Gastroesophageal sphincter (tissue), 4 donors: Measurements from ENCODE around the gene RNF113B. TPM values are rescaled to one million over a fixed set of nuclear protein-coding genes. Genes with fewer than 3 reads are reported as not detected.

ENCODE experiments used
- ATAC-seq: fragments of 150-250 bp; one replicate; pipeline ENCODE4 v1.9.1; 2016; ENCODE audit warnings: mild to moderate bottlenecking, moderate library complexity
- H3K27ac ChIP-seq, 4 donors: fragments of 200-600 bp; sonication (generic) in 3 of 4; 1 replicate in 3 of 4; 2 replicates in 1 of 4; pipeline ENCODE4 v1.5.1; 2016 to 2019
- H3K27me3 ChIP-seq: fragments of 200-600 bp; sonication (generic); one replicate; pipeline ENCODE4 v1.5.1; 2019
- H3K36me3 ChIP-seq, 2 donors: fragments of 200-600 bp; sonication (generic); one replicate each; pipeline ENCODE4 v1.5.1; 2019; ENCODE audit warnings: control low read depth in 1 of 2
- H3K4me1 ChIP-seq, 3 donors: fragments of 200-600 bp; sonication (generic); 1 replicate in 2 of 3; 2 replicates in 1 of 3; pipeline ENCODE4 v1.5.1; 2016 to 2019; ENCODE audit warnings: control low read depth in 2 of 3
- H3K4me3 ChIP-seq, 2 donors: fragments of 200-600 bp; sonication (generic); one replicate each; pipeline ENCODE4 v1.5.1; 2019; ENCODE audit warnings: mild to moderate bottlenecking in 1 of 2, moderate library complexity in 1 of 2
- H3K9me3 ChIP-seq, 3 donors: fragments of 200-600 bp; sonication (generic); one replicate each; pipeline ENCODE4 v1.5.1; 2017 to 2019; ENCODE audit warnings: control low read depth in 2 of 3
- CTCF ChIP-seq, 4 experiments: fragments of 200-600 bp in 2 of 4; fragments of 450-650 bp in 2 of 4; sonication (generic) in 1 of 4; IDR thresholded peaks; one replicate each; pipeline ENCODE4 v1.5.1; 2017 to 2019; ENCODE audit warnings: antibody characterized with exemption in 4 of 4, mild to moderate bottlenecking in 2 of 4, moderate library complexity in 2 of 4
- EP300 ChIP-seq: sonication (generic); formaldehyde crosslinking; IDR thresholded peaks from one replicate; pipeline ENCODE4 v1.6.1; 2017; ENCODE audit warnings: antibody characterized with exemption, mild to moderate bottlenecking
- POLR2A ChIP-seq, 2 donors: fragments of 450-650 bp; IDR thresholded peaks; one replicate each; pipeline ENCODE4 v1.6.1; 2017; ENCODE audit warnings: antibody characterized with exemption in 2 of 2, mild to moderate bottlenecking in 2 of 2, moderate library complexity in 1 of 2
- POLR2AphosphoS5 ChIP-seq: sonication (generic); formaldehyde crosslinking; IDR thresholded peaks from one replicate; pipeline ENCODE4 v1.6.1; 2017; ENCODE audit warnings: antibody characterized with exemption
- WGBS, 2 donors: methylation state at CpG; one replicate each; pipeline ENCODE4 v1.1.5; 2018; ENCODE audit warnings: low coverage in 1 of 2; 5-methylcytosine and 5-hydroxymethylcytosine counted together
- total RNA-seq, 4 donors: library from RNA; depleted of rRNA; stranded (reverse); fragments of >200 nt; gene quantifications; one replicate each; pipeline ENCODE4 v1.1.0, GENCODE V29; 2016

Gene RNF113B
- total RNA-seq, 4 donors from 2014 or later = not detected

GRCh38 chr13:98204546-98204945, 27.5 kb upstream of the RNF113B start:
- Histone ChIP-seq H3K27me3 (no peaks in the 10 kb centered on the region), H3K9me3 (peaks cover 0 to 27% (median 0%) of the 10 kb centered on the region in 3 donors), H3K4me1 (peaks cover 0 to 12% (median 0%) of the 10 kb centered on the region in 3 donors), H3K4me3 (no peak overlapping the region), H3K27ac (no peak overlapping the region), H3K36me3 (no peaks in the 10 kb centered on the region)
- no peak for ATAC-seq
- TF ChIP-seq POLR2A (IDR thresholded peaks at IDR 0.05) (no peak), POLR2AphosphoS5 (no peak), EP300 (no peak), CTCF (IDR thresholded peaks at IDR 0.05) (no peak)
- WGBS, 2 donors = 80 to 87% methylated on average over 2 of the region's 2 CpGs

- TF ChIP-seq POLR2A (IDR thresholded peaks at IDR 0.05) (no peak), EP300 (no peak), CTCF (IDR thresholded peaks at IDR 0.05) (no peak), POLR2AphosphoS5 (no peak)
- Histone ChIP-seq H3K4me1 (peaks cover 0 to 15% (median 0%) of the 10 kb centered on the region in 3 donors), H3K9me3 (peaks cover 0 to 27% (median 0%) of the 10 kb centered on the region in 3 donors), H3K4me3 (no peak overlapping the region), H3K27me3 (no peaks in the 10 kb centered on the region), H3K27ac (peak overlapping the region in 2 of 4 donors; percentile 32 to 34), H3K36me3 (no peaks in the 10 kb centered on the region)
- WGBS, 2 donors = 45 to 67% methylated on average over 2 to 5 of the region's 8 CpGs
- ATAC-seq = no peak
Observed at GRCh38 chr13:98203646-98204326, 26.7 kb upstream of the RNF113B start.

- Histone ChIP-seq H3K27me3 (no peaks in the 10 kb centered on the region), H3K9me3 (peaks cover 0 to 27% (median 0%) of the 10 kb centered on the region in 3 donors), H3K4me1 (peaks cover 0 to 5% (median 0%) of the 10 kb centered on the region in 3 donors), H3K36me3 (no peaks in the 10 kb centered on the region), H3K27ac (no peak overlapping the region), H3K4me3 (no peak overlapping the region)
- no peak for ATAC-seq
- WGBS, 2 donors = 97 to 100% methylated on average over 2 to 4 of the region's 6 CpGs
- no peak for TF ChIP-seq POLR2A (IDR thresholded peaks at IDR 0.05)
- TF ChIP-seq EP300 = no peak
- no peak for TF ChIP-seq POLR2AphosphoS5
Observed at GRCh38 chr13:98201984-98202383, 24.9 kb upstream of the RNF113B start.

GRCh38 chr13:98201189-98201588, 24.1 kb upstream of the RNF113B start:
- H3K27ac ChIP-seq = no peak overlapping the region
- H3K27me3 ChIP-seq = no peaks in the 10 kb centered on the region
- no peak overlapping the region for H3K4me3 ChIP-seq
- peaks cover 0 to 5% (median 0%) of the 10 kb centered on the region in 3 donors for H3K4me1 ChIP-seq
- TF ChIP-seq CTCF (IDR thresholded peaks at IDR 0.05) (no peak), POLR2A (IDR thresholded peaks at IDR 0.05) (no peak), POLR2AphosphoS5 (no peak), EP300 (no peak)
- ATAC-seq = no peak
- H3K36me3 ChIP-seq = no peaks in the 10 kb centered on the region
- WGBS, 2 donors = 84% methylated on average over 4 of the region's 8 CpGs; no CpG with 5 or more reads in 1 of the 2 donors
- H3K9me3 ChIP-seq = peaks cover 0 to 24% (median 0%) of the 10 kb centered on the region in 3 donors

GRCh38 chr13:98200211-98200878, 23.3 kb upstream of the RNF113B start:
- H3K4me3 ChIP-seq = no peak overlapping the region
- H3K27ac ChIP-seq = no peak overlapping the region
- ATAC-seq = no peak
- no peaks in the 10 kb centered on the region for H3K27me3 ChIP-seq
- no peaks in the 10 kb centered on the region for H3K36me3 ChIP-seq
- TF ChIP-seq EP300 = no peak
- TF ChIP-seq CTCF (IDR thresholded peaks at IDR 0.05) = no peak
- TF ChIP-seq POLR2A (IDR thresholded peaks at IDR 0.05) = no peak
- no peak for TF ChIP-seq POLR2AphosphoS5
- H3K4me1 ChIP-seq = peaks cover 0 to 5% (median 0%) of the 10 kb centered on the region in 3 donors
- WGBS, 2 donors = 85 to 91% methylated on average over 3 of the region's 5 CpGs
- H3K9me3 ChIP-seq = peaks cover 0 to 15% (median 0%) of the 10 kb centered on the region in 3 donors
